OCI-LY3 (cell line): ENCODE data around the gene RIPPLY3.

ENCODE experiments used
- H2AFZ ChIP-seq: fragments of 200-600, 300-600 bp; shearing (Covaris generic); 2 replicates; pipeline ENCODE4 v1.6.0; 2014; ENCODE audit warnings: antibody characterized with exemption, low read depth, low read length
- H3K27ac ChIP-seq: fragments of 200-600, 300-600 bp; sonication (generic); 2 replicates; pipeline ENCODE4 v1.5.1; 2014; ENCODE audit warnings: mild to moderate bottlenecking, low read length, moderate library complexity, mixed read lengths
- H3K27me3 ChIP-seq: fragments of 200-600, 300-600 bp; sonication (generic); 2 replicates; pipeline ENCODE4 v1.6.1; 2014; ENCODE audit warnings: low read depth, low read length, mixed read lengths
- H3K36me3 ChIP-seq: fragments of 200-600, 300-600 bp; sonication (generic); replicated peaks from 2 replicates; pipeline ENCODE3; 2014; ENCODE audit warnings: low read depth, low read length, mixed read lengths
- H3K4me1 ChIP-seq: fragments of 300-600, 200-600 bp; sonication (generic); 2 replicates; pipeline ENCODE4 v1.6.1; 2014; ENCODE audit warnings: low read length, mixed read lengths
- H3K4me2 ChIP-seq: fragments of 200-600, 300-600 bp; sonication (generic); 2 replicates; pipeline ENCODE4 v1.6.1; 2014; ENCODE audit warnings: low read length, mixed read lengths
- H3K4me3 ChIP-seq: fragments of 300-600, 200-600 bp; sonication (generic); 2 replicates; pipeline ENCODE4 v1.5.1; 2014; ENCODE audit warnings: antibody characterized with exemption, mild to moderate bottlenecking, low read length, moderate library complexity
- H3K79me2 ChIP-seq: fragments of 300-600, 200-600 bp; shearing (Covaris generic); 2 replicates; pipeline ENCODE4 v1.6.1; 2014; ENCODE audit warnings: mild to moderate bottlenecking, low read length, mixed read lengths
- H3K9ac ChIP-seq: fragments of 300-600, 200-600 bp; shearing (Covaris generic); 2 replicates; pipeline ENCODE4 v1.6.0; 2014; ENCODE audit warnings: mild to moderate bottlenecking, low read length, moderate library complexity
- H3K9me3 ChIP-seq: fragments of 200-600, 300-600 bp; shearing (Covaris generic); 2 replicates; pipeline ENCODE4 v1.6.1; 2014; ENCODE audit warnings: low read length, mixed read lengths; ENCODE audit not compliant: insufficient read depth
- H4K20me1 ChIP-seq: fragments of 200-600, 300-600 bp; sonication (generic); 2 replicates; pipeline ENCODE4 v1.6.1; 2016; ENCODE audit warnings: low read length, mixed read lengths; ENCODE audit not compliant: insufficient read depth
- CTCF ChIP-seq: fragments of 200-600, 300-600 bp; sonication (generic); IDR thresholded peaks from 2 replicates; pipeline ENCODE4 v1.5.1; 2014; ENCODE audit warnings: antibody characterized with exemption, low read length, low read depth
- EZH2phosphoT487 ChIP-seq: fragments of 200-600 bp; shearing (Covaris generic); IDR thresholded peaks from 2 replicates; pipeline ENCODE4 v1.6.1; 2018; ENCODE audit warnings: antibody characterized with exemption, mixed run types, low read depth

Gene RIPPLY3

DNA sequence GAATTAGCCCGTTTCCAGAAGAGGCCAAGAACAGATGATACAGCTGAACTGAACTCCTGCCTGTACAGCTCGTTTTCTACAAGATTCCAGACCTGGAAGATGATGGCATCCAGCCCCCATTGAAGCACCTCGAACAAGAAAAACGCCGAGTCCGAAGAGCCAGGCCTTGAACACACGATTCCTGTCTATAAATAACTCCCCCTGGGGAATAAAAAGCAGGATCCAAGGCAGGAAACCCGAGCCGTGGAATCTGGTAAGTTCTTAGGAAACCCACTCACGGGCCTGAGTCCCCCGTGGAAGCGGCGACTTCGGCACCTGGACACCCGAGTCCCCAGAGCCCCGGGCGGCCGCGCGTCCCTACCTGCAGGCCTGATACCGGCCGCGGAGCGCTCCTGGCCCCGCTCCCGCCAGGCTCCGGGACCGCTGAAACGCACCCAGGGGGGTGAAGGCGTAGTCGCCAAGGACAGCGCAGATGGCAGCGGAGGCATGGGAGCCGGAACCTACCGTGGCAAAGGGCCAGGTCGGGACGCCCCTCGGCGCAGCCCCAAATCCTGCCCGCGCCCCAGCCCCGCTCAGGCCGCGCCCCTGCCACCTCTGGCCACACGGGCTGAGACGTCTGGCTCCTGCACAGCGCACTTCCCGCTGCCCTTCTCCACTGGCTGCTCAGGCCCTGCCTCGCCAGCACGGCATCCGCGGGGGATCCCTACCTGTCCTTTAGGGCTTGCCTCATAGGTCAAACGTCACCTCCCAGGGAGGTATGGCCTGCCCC, 26.0 kb upstream of the RIPPLY3 start:
- no peaks in the 10 kb centered on the region for H3K79me2 ChIP-seq
- H4K20me1 ChIP-seq = no peaks in the 10 kb centered on the region
- no peaks in the 10 kb centered on the region for H3K27me3 ChIP-seq
- peak overlapping the region; percentile 52 for H3K4me3 ChIP-seq
- no peak overlapping the region for H2AFZ ChIP-seq
- no peaks in the 10 kb centered on the region for H3K9me3 ChIP-seq
- H3K36me3 ChIP-seq = no peaks in the 10 kb centered on the region
- no peak overlapping the region for H3K27ac ChIP-seq
- peaks cover 25% of the 10 kb centered on the region for H3K4me1 ChIP-seq
- H3K9ac ChIP-seq = 0 out of 2 replicates have a peak overlapping the region, but pooled peaks have one; percentile 1
- no peak for TF ChIP-seq CTCF
- no peak for TF ChIP-seq EZH2phosphoT487
- peak overlapping the region; percentile 71 for H3K4me2 ChIP-seq

- Histone ChIP-seq H3K9ac (0 out of 2 replicates have a peak overlapping the region, but pooled peaks have one; percentile 1), H3K27ac (no peak overlapping the region)
Measured at GRCh38 chr21:36981049-36981391, 25.5 kb upstream of the RIPPLY3 start.

DNA sequence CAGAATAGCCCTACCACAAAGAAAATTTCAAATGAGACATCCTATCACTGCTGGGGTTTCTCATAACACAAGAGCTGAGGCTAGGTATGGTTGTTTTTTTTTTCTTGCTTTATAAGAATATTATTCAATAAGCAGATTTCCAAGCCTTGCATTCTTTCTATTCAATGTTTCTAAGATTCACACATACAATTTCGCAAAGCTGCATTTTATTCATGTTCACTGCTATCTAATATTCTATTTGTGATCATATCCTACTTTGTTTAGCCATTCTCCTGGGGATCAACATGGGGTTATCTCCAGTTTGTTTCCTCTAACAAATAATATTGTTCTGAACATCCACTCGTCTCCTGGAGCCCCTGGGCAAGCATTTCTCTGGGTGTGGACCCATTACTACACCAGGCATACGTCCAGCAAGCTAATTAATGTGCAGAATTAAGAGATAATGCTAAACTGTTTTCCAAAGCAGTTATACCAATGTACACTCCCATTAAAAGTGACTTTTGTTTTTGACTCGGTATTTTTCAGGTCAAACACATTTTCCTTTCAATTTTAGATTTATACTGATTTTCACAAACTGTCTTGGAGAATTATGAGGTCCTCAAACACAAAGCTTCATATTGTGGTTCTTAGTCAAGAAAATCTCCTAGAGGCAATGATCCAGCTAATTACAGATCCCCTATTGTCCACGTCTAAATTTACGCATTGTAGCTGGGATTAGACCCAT, 24.4 kb upstream of the RIPPLY3 start:
- Histone ChIP-seq H3K9me3 (no peaks in the 10 kb centered on the region), H3K27me3 (no peaks in the 10 kb centered on the region), H4K20me1 (no peaks in the 10 kb centered on the region), H3K27ac (no peak overlapping the region), H3K4me2 (peak overlapping the region; percentile 71; the same call in 1 of the 2 replicates), H3K9ac (no peak overlapping the region), H3K36me3 (no peaks in the 10 kb centered on the region), H3K4me1 (peaks cover 22% of the 10 kb centered on the region), H2AFZ (no peak overlapping the region), H3K4me3 (no peak overlapping the region), H3K79me2 (no peaks in the 10 kb centered on the region)
- no peak for TF ChIP-seq EZH2phosphoT487
- TF ChIP-seq CTCF = no peak

More at GRCh38 chr21:36981049-36981391, 25.5 kb upstream of the RIPPLY3 start:
- peak overlapping the region; percentile 71 for H3K4me2 ChIP-seq
- no peaks in the 10 kb centered on the region for H3K27me3 ChIP-seq
- no peak overlapping the region for H2AFZ ChIP-seq
- H3K4me1 ChIP-seq = peaks cover 25% of the 10 kb centered on the region
- peak overlapping the region; percentile 52 for H3K4me3 ChIP-seq
- no peaks in the 10 kb centered on the region for H3K9me3 ChIP-seq
- no peaks in the 10 kb centered on the region for H4K20me1 ChIP-seq
- H3K36me3 ChIP-seq = no peaks in the 10 kb centered on the region
- no peak for TF ChIP-seq EZH2phosphoT487
- TF ChIP-seq CTCF = no peak
- H3K79me2 ChIP-seq = no peaks in the 10 kb centered on the region

DNA sequence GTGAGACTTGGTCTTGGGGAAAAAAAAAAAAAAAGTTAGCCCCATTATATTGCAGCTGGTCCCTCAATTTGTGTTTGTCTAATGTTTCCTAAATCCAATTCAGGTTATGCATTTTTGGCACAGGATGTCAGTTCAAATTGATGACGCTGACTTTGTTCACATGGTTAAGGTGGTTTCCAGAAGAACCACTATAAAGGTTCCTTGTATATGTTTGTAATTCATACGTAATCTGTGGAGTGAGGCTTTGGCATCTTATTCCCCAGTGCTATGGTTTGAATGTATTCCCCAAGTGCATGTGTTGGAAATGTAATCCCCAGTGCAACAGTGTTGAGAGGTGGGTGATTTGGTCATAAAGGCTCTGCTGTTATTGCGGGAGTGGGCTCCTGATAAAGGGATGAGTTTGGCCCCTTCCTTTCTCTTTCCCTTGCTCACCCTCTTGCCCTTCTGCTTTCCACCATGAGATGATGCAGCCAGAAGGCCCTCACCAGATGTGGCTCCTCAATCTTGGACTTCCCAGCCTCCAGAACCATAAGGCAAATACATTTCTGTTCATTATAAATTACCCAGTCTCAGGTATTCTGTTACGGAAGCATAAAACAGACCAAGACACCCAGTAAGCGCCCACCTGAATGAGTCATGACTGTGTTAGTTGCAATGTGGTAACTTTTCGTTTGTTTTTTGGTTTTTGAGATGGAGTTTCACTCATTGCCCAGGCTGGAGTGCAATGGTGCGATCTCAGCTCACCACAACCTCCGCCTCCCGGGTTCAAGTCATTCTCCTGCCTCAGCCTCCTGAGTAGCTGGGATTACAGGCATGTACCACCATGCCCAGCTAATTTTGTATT, 20.5 kb upstream of the RIPPLY3 start:
- TF ChIP-seq EZH2phosphoT487 = no peak
- TF ChIP-seq CTCF = no peak
- no peak overlapping the region for H3K4me3 ChIP-seq
- no peaks in the 10 kb centered on the region for H3K36me3 ChIP-seq

More for the DNA sequence above, 20.5 kb upstream of the RIPPLY3 start:
- H4K20me1 ChIP-seq = no peaks in the 10 kb centered on the region
- H3K4me2 ChIP-seq = no peak overlapping the region
- no peak overlapping the region for H2AFZ ChIP-seq
- no peak overlapping the region for H3K9ac ChIP-seq
- H3K4me1 ChIP-seq = peaks cover 13% of the 10 kb centered on the region
- H3K9me3 ChIP-seq = no peaks in the 10 kb centered on the region
- H3K79me2 ChIP-seq = no peaks in the 10 kb centered on the region
- H3K27me3 ChIP-seq = no peaks in the 10 kb centered on the region
- no peak overlapping the region for H3K27ac ChIP-seq
